ENCODE results near the gene KRTAP10-3.

The KRTAP10-3 gene

GRCh38 chr21:44544566-44544965, 14.0 kb downstream of the KRTAP10-3 start:
- DNase-seq: no peak

GRCh38 chr21:44542716-44543115, 15.9 kb downstream of the KRTAP10-3 start:
- no peak for DNase-seq

- DNase-seq: no peak
These were observed 17.8 kb downstream of the KRTAP10-3 start for GRCh38 chr21:44540741-44541288.

- no peak for DNase-seq
These were observed 18.5 kb downstream of the KRTAP10-3 start, which contains the start of gene KRTAP10-1 for GRCh38 chr21:44539991-44540666. Gene KRTAP10-1, minus strand, starts transcription at chr21:44540195. Its CDS starts 45 bp downstream, at chr21:44540150.

GRCh38 chr21:44539046-44539445, 19.5 kb downstream of the KRTAP10-3 start:
- DNase-seq: no peak

- DNase-seq: no peak
These were observed 20.4 kb downstream of the KRTAP10-3 start for GRCh38 chr21:44537930-44538911.

GRCh38 chr21:44535963-44536362, 22.6 kb downstream of the KRTAP10-3 start:
- no peak for DNase-seq

- no peak for DNase-seq
These were observed 23.9 kb downstream of the KRTAP10-3 start for GRCh38 chr21:44534688-44535087.

GRCh38 chr21:44533891-44534627, 24.5 kb downstream of the KRTAP10-3 start:
- no peak for DNase-seq

GRCh38 chr21:44533121-44533890, 25.3 kb downstream of the KRTAP10-3 start:
- DNase-seq: no peak

- peak in 1 of 2 experiments; percentile 58 for DNase-seq
These were observed 25.9 kb downstream of the KRTAP10-3 start for GRCh38 chr21:44532712-44533111.

GRCh38 chr21:44531606-44532564, 26.7 kb downstream of the KRTAP10-3 start:
- peak; percentile 74 to 87 for DNase-seq

GRCh38 chr21:44530903-44531605, 27.5 kb downstream of the KRTAP10-3 start:
- no peak for DNase-seq

GRCh38 chr21:44530221-44530902, 28.2 kb downstream of the KRTAP10-3 start:
- DNase-seq: peak in 1 of 2 experiments; percentile 71

GRCh38 chr21:44529503-44530125, 29.0 kb downstream of the KRTAP10-3 start:
- DNase-seq: no peak

GRCh38 chr21:44529011-44529421, 29.6 kb downstream of the KRTAP10-3 start:
- no peak for DNase-seq

GRCh38 chr21:44528634-44528995, 30.0 kb downstream of the KRTAP10-3 start:
- no peak for DNase-seq

GRCh38 chr21:44527983-44528633, 30.5 kb downstream of the KRTAP10-3 start:
- no peak for DNase-seq
